ENCODE measurements around the gene VOPP1. TPM values are rescaled to one million over a fixed set of nuclear protein-coding genes. Genes with fewer than 3 reads are reported as not detected.

VOPP1 gene
- total and polyA plus RNA-seq, 10 of the 15 experiments (the other 5 are each of a cell fraction or from before 2014, with no cell fraction given) = 32.8 to 206 (median 129) TPM

- Histone ChIP-seq H3K9me3 (replicated peaks; ENCODE audit: control insufficient read depth, insufficient read depth, low read length) (no peaks in the 10 kb centered on the region), H3K79me2 (ENCODE audit: control insufficient read depth, insufficient read depth, low read length) (no peaks in the 10 kb centered on the region), H4K20me1 (ENCODE audit: control insufficient read depth, insufficient read depth) (no peaks in the 10 kb centered on the region), H3K9ac (ENCODE audit: control insufficient read depth, insufficient read depth, low read length) (no peak overlapping the region), H3K4me3 (no peak overlapping the region), H3K36me3 (ENCODE audit: control insufficient read depth in 2 of 2, insufficient read depth in 2 of 2, low read length in 1 of 2) (no peaks in the 10 kb centered on the region), H2AFZ (ENCODE audit: control insufficient read depth, low read depth, low read length) (no peak overlapping the region), H3K27ac (ENCODE audit: control insufficient read depth, insufficient read depth) (no peak overlapping the region), H3K4me1 (ENCODE audit: control insufficient read depth, insufficient read depth, low read length) (peaks cover 9% of the 10 kb centered on the region; the same call in 1 of the 2 replicates), H3K4me2 (ENCODE audit: control insufficient read depth, insufficient read depth) (no peak overlapping the region), H3K27me3 (replicated peaks in 1 of 2; ENCODE audit: control insufficient read depth in 2 of 2, insufficient read depth in 2 of 2, low read length in 1 of 2) (no peaks in the 10 kb centered on the region)
- CTCF ChIA-PET = interaction anchor here (0.6 to 2.2 kb wide), 31 partner anchors 9 to 1029 kb away, joined by 3 to 17 read pairs (median 4); partner anchors contain the start of gene VOPP1
- SMC1A ChIA-PET (ENCODE audit: uncharacterized antibody, unreplicated experiment) = interaction anchor here (0.6 to 1.7 kb wide), 10 partner anchors 20 to 305 kb away, joined by 3 to 6 read pairs (median 3); partner anchors contain the start of gene VOPP1
- FAIRE-seq (no peak), DNase-seq (ENCODE audit: low read depth, low spot score) (no peak), ATAC-seq (no peak)
- intact Hi-C loops (cut with micrococcal nuclease; ENCODE audit: unreplicated experiment) = loop anchor here (5.0 kb wide), 1 partner anchor 311 kb away; no protein-coding TSS in a partner anchor
- WGBS (ENCODE audit: insufficient coverage, insufficient replicate concordance, low lambda C conversion rate, missing lambda C conversion rate) = 35% methylated on average over 4 of the region's 4 CpGs
- in situ Hi-C loops (cut with MboI) = loop anchor here (5.0 to 25.0 kb wide), 2 partner anchors 156 to 306 kb away; no protein-coding TSS in a partner anchor
- BruUV-seq (replicated peaks) = no TSS peak
- POLR2A ChIA-PET = interaction anchor here (1.2 kb wide), 1 partner anchor 20 kb away, joined by 3 read pairs; no protein-coding TSS in a partner anchor
- RAD21 ChIA-PET (ENCODE audit: unreplicated experiment) = interaction anchor here (0.7 to 1.2 kb wide), 9 partner anchors 20 to 407 kb away, joined by 3 to 5 read pairs (median 3); no protein-coding TSS in a partner anchor
- TF ChIP-seq TCF7 (IDR thresholded peaks at IDR 0.05; ENCODE audit: borderline replicate concordance) (no peak), ZBTB33 (IDR thresholded peaks at IDR 0.05) (no peak), SMAD5 (IDR thresholded peaks at IDR 0.05; ENCODE audit: low read depth) (no peak), NKRF (conservative IDR thresholded peaks at IDR 0.05) (no peak), NFYB (IDR thresholded peaks at IDR 0.05; ENCODE audit: insufficient read depth, low read depth, low read length) (no peak), BACH1 (IDR thresholded peaks at IDR 0.05; ENCODE audit: borderline replicate concordance) (no peak), ZNF217 (IDR thresholded peaks at IDR 0.05) (no peak), IRF3 (IDR thresholded peaks at IDR 0.05) (no peak), ZBTB40 (IDR thresholded peaks at IDR 0.05; ENCODE audit: borderline replicate concordance) (no peak), NFIC (IDR thresholded peaks at IDR 0.05; ENCODE audit: low read depth, low read length) (no peak), EZH2 (IDR thresholded peaks at IDR 0.05; ENCODE audit: borderline replicate concordance, control insufficient read depth, low read depth, low read length) (no peak), DPF2 (IDR thresholded peaks at IDR 0.05) (no peak)
Measured at GRCh38 chr7:55593172-55593514, 20.8 kb upstream of the VOPP1 start.
